GM21526 (cell line): ENCODE results near the gene MFSD11.
"Not testable (repeated sequence)": the region's sequence is repeated elsewhere in the genome, so short reads cannot be mapped to it uniquely, and the experiment has no call there.

Experiments
- ATAC-seq: cut with Tn5 transposase; IDR thresholded peaks from one replicate; pipeline ENCODE4 v1.9.1; 2021; ENCODE audit warnings: moderate library complexity; ENCODE audit not compliant: unreplicated experiment, low FRiP score

Gene MFSD11

DNA sequence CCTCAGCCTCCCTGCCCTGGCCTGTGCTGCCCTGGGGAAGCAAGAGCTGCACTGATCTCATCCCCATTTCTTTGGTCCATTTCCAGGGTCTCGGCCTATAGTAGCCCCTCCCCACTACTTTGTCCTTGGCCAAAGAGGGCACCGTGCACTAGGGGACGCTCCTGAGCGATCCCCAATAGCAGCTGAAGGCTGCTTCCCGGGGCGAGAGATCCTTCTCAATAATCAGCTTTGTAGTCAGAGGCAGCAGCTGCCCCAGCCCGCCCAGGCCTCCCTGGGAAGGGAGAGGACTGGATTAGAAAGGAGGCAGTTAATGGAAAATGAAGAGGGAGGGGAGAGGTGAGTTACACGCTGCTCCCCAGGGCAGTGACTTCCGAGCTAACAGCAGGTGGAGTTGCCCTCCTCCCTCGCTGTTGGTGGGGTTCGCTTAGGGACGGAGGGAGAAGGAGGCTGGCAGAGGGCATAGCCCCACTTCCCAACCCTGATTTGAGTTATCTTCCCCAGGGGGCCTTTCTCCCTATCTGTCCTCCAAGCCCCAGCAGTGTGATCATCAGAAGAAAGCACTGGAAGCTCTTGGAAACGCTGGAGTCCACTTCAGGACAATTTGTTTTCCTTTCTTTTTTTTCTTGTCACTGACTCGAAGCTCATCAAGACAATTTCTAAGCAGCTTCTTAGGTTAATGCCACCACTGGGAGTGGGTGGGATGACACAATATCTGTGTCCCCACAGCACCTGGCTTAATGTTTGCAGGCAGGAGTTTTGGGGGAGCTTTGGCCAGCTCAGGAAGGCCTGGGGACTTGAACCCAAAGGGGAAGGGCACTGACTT lies 29.7 kb upstream of the MFSD11 start:
- no peak for ATAC-seq

DNA sequence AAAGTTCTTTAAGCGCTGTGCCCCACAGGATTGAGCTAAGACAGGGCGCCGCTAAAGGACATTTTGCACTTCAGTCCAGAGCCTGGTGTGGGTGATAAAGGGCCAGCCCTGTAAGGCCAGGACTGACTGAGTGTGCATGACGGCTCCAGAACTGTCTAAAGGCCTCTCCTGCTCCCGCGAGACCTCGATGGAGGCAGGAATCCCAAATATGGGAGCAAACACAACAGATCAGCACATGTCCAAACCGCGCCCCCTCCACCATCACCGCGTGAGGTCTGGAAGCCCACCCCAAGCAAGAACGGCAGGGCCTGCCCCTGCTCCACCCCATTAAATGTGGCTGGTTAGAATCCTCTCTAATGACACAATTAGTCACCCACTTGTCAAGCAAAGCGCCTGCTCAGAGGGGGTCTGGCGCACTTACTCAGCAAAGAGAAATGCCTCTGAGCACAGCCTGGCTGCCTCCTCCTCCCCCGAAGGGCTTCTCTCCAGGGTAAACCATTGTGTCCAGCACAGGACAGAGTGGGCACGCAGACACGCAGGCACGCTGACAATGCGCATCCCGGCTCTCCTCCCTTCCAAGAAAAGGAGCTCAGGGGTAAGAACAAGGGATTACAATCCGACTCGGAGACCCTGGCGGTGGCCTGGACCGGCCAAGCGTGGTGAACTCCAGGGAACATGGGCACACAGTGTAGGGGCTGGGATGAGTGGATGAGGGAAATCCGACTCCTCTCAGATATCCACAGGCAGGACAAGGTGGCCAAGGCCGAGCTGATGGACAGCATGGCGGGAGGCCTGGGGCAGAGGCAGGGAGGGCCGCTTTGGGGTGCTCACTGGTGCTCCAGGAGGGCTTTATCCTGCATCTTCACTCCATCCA lies 28.6 kb upstream of the MFSD11 start:
- no peak for ATAC-seq

DNA sequence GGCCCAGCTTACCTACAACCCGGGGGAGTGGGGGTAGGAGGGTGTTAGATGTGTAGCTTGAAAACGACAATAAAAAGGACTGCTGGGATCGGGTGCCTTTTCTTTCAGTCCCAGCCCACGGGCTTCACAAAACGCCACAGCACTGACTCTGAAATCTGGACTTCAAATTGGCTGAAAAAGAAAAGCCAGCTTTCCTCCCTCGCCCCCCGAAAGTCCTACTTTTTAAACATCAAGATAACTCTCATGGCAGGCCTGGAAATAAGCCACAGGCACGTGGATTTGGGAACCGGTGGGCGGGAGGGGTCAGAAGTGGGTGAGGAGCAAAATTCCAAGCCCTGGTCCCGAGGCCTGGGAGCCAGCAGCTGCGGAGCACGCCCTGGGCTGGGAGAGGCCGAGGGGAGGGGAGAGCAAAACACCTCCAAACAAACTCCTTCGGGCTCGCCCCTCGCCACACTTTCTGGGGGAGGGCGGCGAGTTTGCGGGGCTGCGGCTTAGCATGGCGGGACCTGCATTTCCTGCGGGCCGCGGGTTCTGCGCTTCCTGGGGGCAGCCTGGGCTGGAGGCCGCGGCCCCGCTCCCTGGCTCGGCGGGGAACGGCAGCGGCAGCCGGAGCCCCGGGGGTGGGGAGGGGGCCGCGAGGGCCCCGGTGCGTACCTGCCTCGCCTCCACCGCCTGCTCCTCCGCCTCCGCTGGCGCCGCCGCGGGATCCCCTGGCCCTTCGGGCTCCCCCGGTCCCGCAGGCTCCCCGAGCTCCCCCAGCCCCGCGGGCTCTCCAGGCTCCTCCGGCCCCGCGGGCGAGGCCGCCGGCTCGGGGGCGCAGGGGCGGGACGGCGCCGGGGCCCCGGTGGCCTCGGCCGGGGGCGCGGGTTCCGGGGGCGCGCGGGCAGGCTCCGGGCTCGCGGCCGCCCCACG lies 27.7 kb upstream of the MFSD11 start:
- not testable (repeated sequence) for ATAC-seq

DNA sequence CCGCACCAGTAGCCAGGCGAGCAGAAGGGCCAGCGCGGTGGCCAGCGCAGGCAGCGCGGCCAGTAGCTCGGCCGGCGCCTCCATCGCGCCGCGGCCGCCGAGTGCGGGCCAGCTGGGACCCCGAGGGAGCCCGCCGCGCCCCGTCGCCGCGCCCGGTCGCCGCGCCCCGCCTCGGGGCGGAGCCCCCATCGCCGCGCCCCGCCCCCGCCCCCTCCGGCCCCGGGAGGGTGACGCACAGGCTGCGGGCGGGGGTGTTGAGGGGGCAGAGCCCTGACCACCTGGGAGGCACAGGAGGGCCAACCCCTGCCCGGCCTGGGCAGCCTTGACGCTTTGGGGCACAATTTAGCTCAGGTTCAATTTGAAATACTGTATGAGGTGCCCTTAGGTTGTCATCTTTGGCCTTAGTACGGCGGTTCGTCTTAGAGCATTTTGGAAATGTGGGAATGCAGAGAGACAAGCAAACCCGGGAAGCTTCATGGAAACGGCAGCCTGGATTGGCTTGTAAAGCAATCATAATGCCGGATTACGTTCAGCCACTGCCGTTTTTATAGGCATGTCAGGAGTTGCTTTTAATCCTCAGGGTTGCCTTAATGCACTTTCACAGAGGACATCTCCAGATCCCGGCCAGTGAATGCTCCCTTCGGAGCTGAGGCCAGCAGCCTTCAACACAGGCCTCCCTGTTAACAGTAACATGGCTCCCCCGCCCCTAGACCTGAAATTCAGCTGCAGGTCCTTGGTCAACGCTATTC lies 26.9 kb upstream of the MFSD11 start, which contains the start of gene MXRA7:
TSS of gene MXRA7 (minus strand) at position 103 of the 749 bp plus-strand sequence. CDS start at position 84, 19 bp downstream.
- ATAC-seq: no peak

DNA sequence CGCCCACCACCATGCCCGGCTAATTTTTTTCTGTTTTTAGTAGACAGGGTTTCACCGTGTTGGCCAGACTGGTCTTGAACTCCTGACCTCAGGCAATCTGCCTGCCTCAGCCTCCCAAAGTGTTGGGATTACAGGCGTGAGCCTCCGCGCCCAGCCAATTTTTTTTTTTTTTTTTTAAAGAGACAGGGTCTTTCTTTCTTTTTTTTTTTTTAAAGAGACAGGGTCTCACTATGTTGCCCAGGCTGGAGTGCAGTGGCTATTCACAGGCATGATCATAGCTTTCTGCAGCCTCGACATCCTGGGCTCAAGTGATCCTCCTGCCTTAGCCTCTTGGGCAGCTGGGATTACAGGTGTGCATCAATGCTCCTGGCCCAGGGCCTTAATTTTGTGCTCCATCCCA lies 25.6 kb upstream of the MFSD11 start:
- ATAC-seq: not testable (repeated sequence)

DNA sequence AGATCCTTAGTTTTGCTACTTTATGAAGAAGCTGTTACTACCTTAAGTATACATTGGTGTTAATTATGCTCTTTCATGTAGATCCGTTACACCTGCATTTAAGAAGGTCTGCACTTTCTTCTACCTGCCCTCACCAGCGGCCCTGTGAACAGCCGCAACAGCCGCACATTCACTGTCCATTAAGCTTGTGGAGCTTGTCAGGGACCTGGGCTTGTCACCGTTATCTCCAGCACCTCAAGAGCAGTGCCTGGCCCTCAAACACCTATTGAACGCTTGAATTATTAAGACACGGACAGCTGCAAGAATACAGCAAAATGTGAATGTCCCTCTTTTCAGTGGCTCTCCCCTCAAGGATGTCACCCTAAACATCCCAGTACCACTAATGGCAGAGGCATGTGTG lies 24.2 kb upstream of the MFSD11 start:
- no peak for ATAC-seq

DNA sequence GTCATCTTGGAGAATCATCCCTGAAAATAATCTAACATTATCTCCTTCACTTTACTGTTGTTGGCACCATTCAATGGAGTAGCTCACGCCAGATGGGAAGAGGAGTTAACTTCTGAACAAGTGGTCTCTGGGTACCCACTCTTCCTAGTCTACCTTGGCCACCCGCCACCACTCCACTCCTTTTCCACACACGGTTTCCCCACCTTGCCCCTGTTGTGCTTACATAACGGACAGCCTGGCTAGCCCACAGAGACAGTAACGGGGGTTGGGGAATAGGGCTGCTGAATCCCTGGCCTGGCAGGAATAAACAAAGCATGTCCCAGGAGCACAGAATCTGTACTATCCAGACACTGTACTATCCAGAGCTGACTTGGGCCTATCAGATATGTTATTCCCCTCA lies 23.6 kb upstream of the MFSD11 start:
- ATAC-seq: no peak

DNA sequence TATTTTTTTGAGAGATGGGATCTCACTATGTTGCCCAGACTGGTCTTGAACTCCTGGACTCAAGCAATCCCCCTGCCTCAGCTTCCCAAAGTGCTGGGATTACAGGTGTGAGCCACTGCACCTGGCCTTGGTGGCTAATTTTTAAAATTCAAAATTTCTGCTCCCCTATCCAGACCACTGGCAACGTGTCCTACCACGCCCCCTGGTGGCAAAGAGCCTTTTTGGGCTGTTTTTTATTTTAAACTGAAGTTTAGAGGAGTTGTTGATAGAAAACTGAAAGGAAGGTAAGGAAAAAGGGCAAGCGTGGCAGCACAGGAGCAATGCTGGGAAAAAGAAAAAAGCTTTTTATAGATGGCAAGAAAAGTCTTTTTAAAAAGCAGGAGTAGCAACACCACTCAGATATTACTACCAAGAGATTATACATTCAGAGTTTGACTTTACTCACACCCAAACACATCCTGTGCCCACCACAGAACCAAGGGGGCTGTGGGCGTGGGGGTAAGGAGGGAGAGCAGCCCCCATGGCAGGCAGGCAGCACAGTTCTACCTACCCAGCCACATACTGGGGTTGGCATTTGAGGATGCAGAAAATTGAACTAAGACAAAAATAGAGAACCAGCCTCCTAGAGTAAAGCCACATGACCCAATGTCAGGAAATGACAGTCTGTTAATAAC lies 23.0 kb upstream of the MFSD11 start:
- ATAC-seq: no peak

DNA sequence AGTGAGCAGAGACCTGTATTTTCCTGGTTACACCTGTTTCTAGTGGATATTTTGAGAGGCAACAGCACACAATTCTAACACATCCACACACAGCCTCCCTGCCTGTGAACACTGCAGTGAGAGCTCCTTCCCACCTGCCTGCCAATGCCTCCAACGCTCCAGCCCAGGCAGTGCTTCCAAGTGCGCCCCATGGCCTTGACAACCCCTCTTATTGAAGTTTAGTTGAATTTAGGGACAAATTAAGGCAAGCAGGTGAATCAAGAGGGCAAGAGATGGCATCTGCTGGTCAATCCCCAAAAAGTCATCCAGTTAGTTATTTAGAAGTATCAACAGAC lies 22.5 kb upstream of the MFSD11 start:
- ATAC-seq: no peak

DNA sequence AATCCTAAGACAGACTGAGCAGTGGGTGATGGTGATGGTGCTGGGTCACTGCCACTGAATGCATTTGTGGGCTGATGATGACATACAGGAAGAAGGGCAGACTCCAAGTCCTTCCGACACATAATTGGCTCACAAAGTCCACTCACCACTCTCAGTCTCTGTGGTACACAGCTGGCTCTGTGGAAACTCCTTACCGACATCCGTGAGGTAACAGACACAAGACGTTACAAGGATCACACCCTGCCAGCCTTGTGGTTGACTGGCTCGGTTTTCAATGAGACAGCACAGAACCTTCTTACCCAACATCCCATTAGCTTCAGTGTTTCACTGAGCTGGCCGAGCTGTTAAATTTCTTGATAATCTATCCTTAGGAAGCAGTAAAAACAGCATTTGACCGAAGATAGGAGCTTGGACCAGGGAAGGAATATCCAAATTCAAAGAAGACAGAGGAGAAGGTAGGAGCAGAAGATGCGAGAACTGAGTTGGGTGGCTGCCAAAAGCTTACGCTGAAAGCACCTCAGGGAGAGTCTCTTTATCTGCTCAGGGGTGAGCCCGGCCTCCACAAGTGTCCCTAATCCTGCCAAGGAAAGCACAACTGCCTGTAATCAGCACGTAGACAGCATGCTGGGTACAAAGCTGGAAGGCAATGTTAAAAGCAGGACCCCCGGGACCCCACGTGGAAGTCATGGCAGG lies 21.6 kb upstream of the MFSD11 start:
- no peak for ATAC-seq

DNA sequence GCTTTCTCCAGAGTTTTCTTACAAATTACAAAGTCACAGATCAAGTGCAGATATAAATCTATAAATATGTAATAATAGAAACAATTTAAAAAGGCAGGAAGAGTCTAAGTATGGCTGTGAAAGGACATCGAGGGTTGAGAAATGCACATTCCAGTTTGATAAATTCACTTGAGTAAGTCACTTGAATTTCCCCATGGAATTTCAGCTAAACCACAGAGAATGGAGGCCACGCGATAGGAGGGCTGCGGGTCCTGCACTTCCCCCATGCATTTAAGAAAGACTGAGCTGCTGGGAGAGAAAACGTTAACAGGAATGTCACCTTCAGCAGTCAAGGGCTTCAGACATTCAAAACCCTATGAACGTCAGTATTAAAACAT lies 21.1 kb upstream of the MFSD11 start:
- ATAC-seq: no peak

DNA sequence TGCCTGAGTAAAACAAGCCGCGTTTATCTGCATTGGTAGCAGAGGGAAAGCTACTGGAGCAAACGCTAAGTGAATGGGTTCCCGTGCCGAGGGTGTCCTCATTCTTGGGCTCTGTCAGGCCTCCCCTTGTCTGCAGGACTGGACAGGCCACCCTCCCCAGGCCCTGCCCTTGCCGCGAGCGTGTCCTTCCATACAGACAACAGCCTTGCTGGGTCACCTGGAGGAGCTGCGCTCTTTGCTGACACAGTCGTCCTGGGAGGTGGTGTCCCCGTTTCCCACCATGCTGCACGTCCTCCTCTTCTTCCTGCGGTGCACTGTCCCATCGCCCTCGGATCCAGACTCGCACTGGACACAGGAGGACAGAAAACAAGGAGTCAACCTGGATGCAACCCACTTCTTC lies 19.4 kb upstream of the MFSD11 start:
- no peak for ATAC-seq

DNA sequence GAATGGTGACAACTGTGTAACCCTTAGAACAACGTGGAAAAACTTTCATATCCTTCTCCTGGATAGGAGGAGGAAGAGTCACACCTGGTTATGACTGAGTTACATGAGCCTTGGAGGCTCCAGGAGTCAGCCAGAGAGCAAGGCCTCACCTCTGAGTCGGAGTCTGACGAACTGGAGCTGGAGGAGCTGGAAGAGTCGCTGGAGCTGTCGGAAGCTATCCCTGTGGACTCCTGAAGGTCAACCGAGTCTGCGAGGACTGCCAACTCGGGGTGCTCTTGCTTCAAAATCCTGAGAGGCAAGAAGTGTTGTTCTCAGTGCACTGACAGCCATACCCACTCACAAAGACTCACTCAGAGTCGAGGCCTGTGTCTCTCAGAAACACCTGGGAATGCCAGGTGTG lies 17.7 kb upstream of the MFSD11 start:
- ATAC-seq: no peak

DNA sequence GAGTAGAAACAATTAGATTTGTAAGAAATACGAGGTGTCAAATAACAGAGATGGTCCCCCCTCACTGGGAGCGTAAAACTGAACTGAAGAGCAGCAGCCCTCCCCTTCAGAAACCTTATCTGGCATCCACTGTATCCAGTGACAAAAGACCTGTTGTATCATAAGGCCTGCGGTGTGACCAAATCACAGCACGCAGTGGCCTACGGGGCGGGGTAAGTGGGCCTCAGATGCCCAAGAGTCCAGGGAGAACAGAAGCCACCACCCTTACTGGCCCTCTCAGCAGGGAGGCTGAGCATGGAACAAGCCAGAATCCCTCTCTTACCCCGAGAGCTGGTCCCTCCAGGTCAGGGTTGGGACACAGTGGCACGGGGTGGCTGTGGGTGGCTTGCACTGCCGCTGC lies 17.0 kb upstream of the MFSD11 start:
- ATAC-seq: no peak

DNA sequence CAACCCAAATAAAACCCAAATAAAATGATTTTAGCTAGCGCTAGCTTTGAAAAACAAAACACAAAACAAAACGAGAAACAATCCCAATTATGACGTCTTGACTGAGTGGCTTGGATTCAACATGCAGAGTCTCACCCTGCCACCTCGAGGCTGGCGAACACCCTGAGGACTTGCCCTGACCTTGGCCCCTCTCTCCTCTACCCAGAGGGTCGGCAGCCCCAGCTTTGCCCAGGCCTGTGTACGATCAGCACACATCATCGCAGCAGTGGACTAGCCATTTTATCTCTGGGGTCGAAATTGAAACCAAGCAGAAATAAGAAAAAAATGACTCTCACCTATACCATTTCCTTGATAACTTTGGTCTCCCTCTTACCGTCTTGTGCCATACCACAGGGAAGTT lies 16.5 kb upstream of the MFSD11 start:
- ATAC-seq: no peak

DNA sequence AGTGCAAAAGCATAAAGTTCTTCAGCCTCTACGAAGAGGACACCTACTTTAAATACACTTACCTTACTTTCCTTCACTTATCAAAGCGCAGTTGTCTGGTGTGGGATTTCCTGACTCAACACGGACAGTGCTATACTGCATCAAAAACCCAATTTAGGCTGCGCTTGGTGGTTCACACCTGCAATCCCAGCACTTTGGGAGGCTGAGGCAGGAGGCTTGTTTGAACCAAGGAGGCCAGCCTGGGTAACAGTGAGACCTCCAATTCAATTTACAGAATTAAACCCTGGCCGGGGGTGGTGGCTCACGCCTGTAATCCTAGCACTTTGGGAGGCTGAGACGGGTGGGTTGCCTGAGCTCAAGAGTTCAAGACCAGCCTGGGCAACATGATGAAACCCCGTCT lies 15.6 kb upstream of the MFSD11 start:
- ATAC-seq: no peak

DNA sequence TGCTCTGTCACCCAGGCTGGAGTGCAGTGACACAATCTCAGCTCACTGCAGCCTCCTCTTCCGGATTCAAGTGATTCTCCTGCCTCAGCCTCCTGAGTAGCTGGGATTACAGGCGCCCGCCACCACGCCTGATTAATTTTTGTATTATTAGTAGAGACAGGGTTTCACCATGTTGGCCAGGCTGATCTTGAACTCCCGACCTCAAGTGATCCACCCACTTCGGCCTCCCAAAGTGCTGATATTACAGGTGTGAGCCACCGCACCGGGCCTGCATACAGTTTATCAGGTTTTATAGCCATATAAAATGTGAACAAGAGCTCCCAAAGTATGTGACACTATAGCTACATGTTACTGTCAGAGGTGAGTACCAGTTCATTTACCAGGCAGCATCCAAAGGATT lies 14.9 kb upstream of the MFSD11 start:
- not testable (repeated sequence) for ATAC-seq

DNA sequence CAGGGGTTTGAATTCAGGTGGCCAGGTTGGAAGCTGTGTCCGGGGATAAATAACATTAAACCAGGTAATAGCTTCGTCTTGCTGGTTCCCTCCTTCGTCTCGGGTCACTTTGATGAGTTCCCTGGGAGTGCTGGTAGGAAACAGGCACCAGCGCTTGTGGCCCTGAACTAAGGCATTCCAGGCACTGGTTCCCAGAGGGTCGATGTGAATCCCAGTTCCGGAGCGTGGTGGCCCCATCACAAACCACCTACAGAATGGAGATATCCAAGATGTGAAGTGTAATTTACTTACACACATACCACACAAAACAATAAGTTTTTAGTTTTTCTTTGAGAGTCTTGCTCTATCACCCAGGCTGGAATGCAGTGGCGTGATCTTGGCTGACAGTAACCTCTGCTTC lies 14.1 kb upstream of the MFSD11 start:
- ATAC-seq: no peak
